Mesendoderm (in vitro differentiated cells): ENCODE results near the gene GTPBP2.

Source experiments
- DNase-seq: peaks from one replicate; pipeline ENCODE4 v3.0.0; 2013
- H2AK5ac ChIP-seq: 2 replicates; pipeline ENCODE4 v1.6.1; 2013; ENCODE audit warnings: low read length, inconsistent platforms
- H2BK120ac ChIP-seq: 2 replicates; pipeline ENCODE4 v1.6.1; 2013; ENCODE audit warnings: low read depth, mild to moderate bottlenecking, low read length, moderate library complexity, mixed read lengths
- H2BK15ac ChIP-seq: replicated peaks from 2 replicates; pipeline ENCODE4 v1.6.1; 2013; ENCODE audit warnings: low read depth, mild to moderate bottlenecking, moderate library complexity
- H2BK5ac ChIP-seq: 2 replicates; pipeline ENCODE4 v1.6.1; 2013; ENCODE audit warnings: low read length, inconsistent platforms
- H3K18ac ChIP-seq: 2 replicates; pipeline ENCODE4 v1.6.1; 2013; ENCODE audit warnings: mild to moderate bottlenecking, low read length, mixed read lengths
- H3K23ac ChIP-seq: one replicate; pipeline ENCODE4 v1.6.1; 2013; ENCODE audit warnings: low read length
- H3K27ac ChIP-seq: 2 replicates; pipeline ENCODE4 v1.5.1; 2013; ENCODE audit warnings: low read depth, mild to moderate bottlenecking, inconsistent platforms, low read length, moderate library complexity
- H3K27me3 ChIP-seq: 2 replicates; pipeline ENCODE4 v1.6.1; 2013; ENCODE audit warnings: low read length, control low read depth, mild to moderate bottlenecking, inconsistent platforms; ENCODE audit not compliant: insufficient read depth, poor library complexity
- H3K36me3 ChIP-seq: 2 replicates; pipeline ENCODE4 v1.6.1; 2013; ENCODE audit warnings: low read length, inconsistent platforms; ENCODE audit not compliant: control insufficient read depth, insufficient read depth
- H3K4ac ChIP-seq: one replicate; pipeline ENCODE4 v1.6.1; 2013; ENCODE audit warnings: low read depth, mild to moderate bottlenecking, low read length, moderate library complexity
- H3K4me1 ChIP-seq: 2 replicates; pipeline ENCODE4 v1.6.1; 2013; ENCODE audit warnings: low read depth, low read length, inconsistent platforms; ENCODE audit not compliant: control insufficient read depth
- H3K4me2 ChIP-seq: 2 replicates; pipeline ENCODE4 v1.6.1; 2013; ENCODE audit warnings: low read length
- H3K4me3 ChIP-seq: 2 replicates; pipeline ENCODE4 v1.5.1; 2013; ENCODE audit warnings: mild to moderate bottlenecking, low read length
- H3K56ac ChIP-seq: one replicate; pipeline ENCODE4 v1.6.1; 2013; ENCODE audit warnings: low read length
- H3K79me1 ChIP-seq: 2 replicates; pipeline ENCODE4 v1.6.1; 2013; ENCODE audit warnings: low read length, inconsistent platforms
- H3K79me2 ChIP-seq: 2 replicates; pipeline ENCODE4 v1.6.1; 2013; ENCODE audit warnings: mild to moderate bottlenecking, low read length; ENCODE audit not compliant: control insufficient read depth, insufficient read depth
- H3K9ac ChIP-seq: 2 replicates; pipeline ENCODE4 v1.6.1; 2013; ENCODE audit warnings: low read length, inconsistent platforms
- H4K5ac ChIP-seq: one replicate; pipeline ENCODE4 v1.6.1; 2013; ENCODE audit warnings: low read length
- H4K8ac ChIP-seq: one replicate; pipeline ENCODE4 v1.6.1; 2013; ENCODE audit warnings: low read depth, mild to moderate bottlenecking, control low read depth, low read length, moderate library complexity
- WGBS: extraction: QIAGEN DNeasy Blood & Tissue Kit; methylation state at CpG from one replicate; pipeline ENCODE4 v1.1.7; 2013; ENCODE audit warnings: low lambda C conversion rate, missing lambda C conversion rate; ENCODE audit not compliant: insufficient coverage; ENCODE audit errors: extremely low coverage; 5-methylcytosine and 5-hydroxymethylcytosine counted together

Gene GTPBP2

DNA sequence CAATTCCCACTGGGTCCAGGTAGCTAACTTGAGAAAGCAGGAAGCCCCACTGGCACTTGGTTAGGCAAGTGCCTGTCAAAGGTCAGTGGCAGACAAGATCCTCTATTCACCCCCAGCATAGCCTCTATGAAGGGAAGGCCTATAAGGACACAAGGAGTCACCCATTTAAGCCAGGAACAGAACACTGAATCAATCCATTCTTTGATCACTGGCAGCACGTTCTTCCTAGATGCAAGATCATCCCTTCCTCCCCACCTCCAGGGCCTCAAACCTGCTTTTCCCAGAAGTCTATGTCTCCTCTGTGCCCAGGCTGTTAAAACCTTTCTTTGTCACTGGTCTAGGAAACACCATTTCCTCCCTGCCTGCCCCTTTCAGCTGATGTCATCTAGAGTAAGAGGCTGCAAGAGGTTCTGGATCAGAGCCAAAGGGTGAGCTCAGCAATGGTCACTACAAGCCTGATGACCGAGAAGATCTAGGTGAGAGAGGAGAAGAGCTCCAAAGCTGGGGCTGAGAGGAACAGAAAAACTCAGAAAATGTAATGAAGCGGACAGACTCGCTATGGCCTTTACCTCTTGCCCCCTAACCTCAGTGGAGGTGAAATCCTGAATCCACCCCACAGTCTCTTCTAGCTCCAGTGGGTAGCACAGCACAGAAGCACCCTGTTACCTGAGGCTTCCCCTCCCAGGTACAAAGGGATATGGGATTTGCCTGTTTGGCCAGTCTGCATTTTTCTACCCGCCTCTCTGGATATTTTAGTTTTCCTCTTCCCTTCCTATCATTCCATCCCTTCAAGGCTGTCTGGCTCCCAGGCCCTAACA is 1.8 kb downstream of the GTPBP2 start:
- no peak overlapping the region for H3K27ac ChIP-seq

DNA sequence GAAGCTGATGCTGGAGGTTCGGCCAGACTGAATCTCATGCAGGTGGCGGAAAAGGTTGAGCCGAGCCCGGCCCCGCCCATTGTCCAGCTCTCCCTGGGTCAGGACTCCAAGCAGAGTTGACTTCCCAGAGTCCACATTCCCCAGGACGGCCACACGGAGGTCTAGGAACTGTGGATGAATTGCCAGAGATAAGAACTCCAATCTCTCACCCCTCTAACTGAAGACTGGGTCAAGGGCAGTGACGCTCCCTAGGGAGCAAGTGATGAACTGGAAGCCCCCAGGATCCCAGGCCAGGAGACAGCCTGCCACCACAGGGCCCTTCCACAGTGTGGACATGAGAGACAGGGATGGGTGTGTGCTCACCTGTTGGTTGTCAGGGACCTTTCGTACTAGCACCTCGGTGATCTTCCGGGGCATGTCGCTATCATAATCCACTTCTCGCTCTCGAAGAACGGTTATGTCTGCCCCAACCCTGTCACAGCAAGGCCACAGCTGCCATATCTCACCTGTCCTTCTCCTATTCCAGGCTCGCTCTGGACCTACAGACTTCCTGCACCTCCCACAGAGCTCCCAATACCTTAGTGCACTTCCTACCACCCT is 3.6 kb downstream of the GTPBP2 start:
- H3K56ac ChIP-seq, result no peak overlapping the region
- peaks cover 17% of the 10 kb centered on the region for H3K79me1 ChIP-seq
- no peak overlapping the region for H3K4me2 ChIP-seq
- no peak for DNase-seq
- H3K23ac ChIP-seq, result no peak overlapping the region
- H4K8ac ChIP-seq, result no peak overlapping the region
- WGBS, result no CpG with 5 or more reads among the region's 16 CpGs
- no peak overlapping the region for H3K18ac ChIP-seq
- H3K4me3 ChIP-seq, result no peak overlapping the region
- peaks cover 3% of the 10 kb centered on the region for H3K4me1 ChIP-seq
- no peak overlapping the region for H2BK15ac ChIP-seq
- H3K36me3 ChIP-seq, result peaks cover 34% of the 10 kb centered on the region
- no peak overlapping the region for H2BK120ac ChIP-seq
- no peak overlapping the region for H3K4ac ChIP-seq
- H3K27me3 ChIP-seq, result no peaks in the 10 kb centered on the region
- no peak overlapping the region for H2BK5ac ChIP-seq
- H3K9ac ChIP-seq, result no peak overlapping the region
- peaks cover 12% of the 10 kb centered on the region for H3K79me2 ChIP-seq
- no peak overlapping the region for H4K5ac ChIP-seq
- no peak overlapping the region for H3K27ac ChIP-seq
- no peak overlapping the region for H2AK5ac ChIP-seq

More for the DNA sequence above, 1.8 kb downstream of the GTPBP2 start:
- Histone ChIP-seq H3K79me2 (peaks cover 12% of the 10 kb centered on the region), H2AK5ac (no peak overlapping the region), H3K4me1 (peaks cover 3% of the 10 kb centered on the region), H3K4me3 (no peak overlapping the region), H4K5ac (no peak overlapping the region), H3K18ac (no peak overlapping the region), H3K56ac (no peak overlapping the region), H3K4me2 (no peak overlapping the region), H4K8ac (no peak overlapping the region), H3K4ac (no peak overlapping the region), H3K36me3 (peaks cover 21% of the 10 kb centered on the region), H3K23ac (no peak overlapping the region), H2BK120ac (no peak overlapping the region), H2BK15ac (no peak overlapping the region), H2BK5ac (no peak overlapping the region), H3K79me1 (peaks cover 17% of the 10 kb centered on the region), H3K9ac (peak overlapping the region; percentile 25), H3K27me3 (no peaks in the 10 kb centered on the region)
- peak; percentile 51 for DNase-seq
- no CpG with 5 or more reads among the region's 5 CpGs for WGBS

DNA sequence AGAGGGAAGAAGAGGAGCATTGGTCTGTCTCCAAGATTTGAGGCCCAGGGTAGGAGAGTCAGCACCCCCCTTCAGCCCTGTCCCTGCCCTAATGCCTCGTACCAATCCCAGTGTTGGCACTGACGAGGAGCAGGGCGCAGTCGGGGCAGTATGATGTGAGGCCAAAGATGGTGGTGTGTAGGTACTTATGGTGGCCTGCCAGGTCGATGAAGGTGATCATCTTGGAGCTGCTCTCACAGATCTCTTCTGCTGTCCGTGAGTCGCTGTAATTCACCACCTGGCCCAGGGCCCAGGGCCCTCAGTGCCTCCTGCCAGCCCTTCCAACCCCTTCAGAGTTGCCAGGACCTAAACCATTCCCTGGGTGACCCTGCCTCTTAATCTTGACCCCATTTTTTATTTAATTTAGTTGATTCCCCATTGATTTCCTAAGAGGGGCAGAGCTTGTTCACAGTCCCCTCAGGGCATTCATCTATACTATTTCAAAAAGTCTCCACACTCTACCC is 4.2 kb downstream of the GTPBP2 start:
- Histone ChIP-seq H3K36me3 (peaks cover 35% of the 10 kb centered on the region), H3K79me1 (peaks cover 17% of the 10 kb centered on the region), H3K56ac (no peak overlapping the region), H2BK5ac (no peak overlapping the region), H2AK5ac (no peak overlapping the region), H3K4me3 (no peak overlapping the region), H3K18ac (no peak overlapping the region), H3K79me2 (peaks cover 12% of the 10 kb centered on the region), H3K27ac (no peak overlapping the region), H3K4me2 (no peak overlapping the region), H3K9ac (no peak overlapping the region), H3K4me1 (no peaks in the 10 kb centered on the region), H3K23ac (no peak overlapping the region), H4K5ac (no peak overlapping the region), H4K8ac (no peak overlapping the region), H3K4ac (no peak overlapping the region), H2BK120ac (no peak overlapping the region), H3K27me3 (no peaks in the 10 kb centered on the region), H2BK15ac (no peak overlapping the region)
- WGBS, result no CpG with 5 or more reads among the region's 7 CpGs
- DNase-seq, result no peak

DNA sequence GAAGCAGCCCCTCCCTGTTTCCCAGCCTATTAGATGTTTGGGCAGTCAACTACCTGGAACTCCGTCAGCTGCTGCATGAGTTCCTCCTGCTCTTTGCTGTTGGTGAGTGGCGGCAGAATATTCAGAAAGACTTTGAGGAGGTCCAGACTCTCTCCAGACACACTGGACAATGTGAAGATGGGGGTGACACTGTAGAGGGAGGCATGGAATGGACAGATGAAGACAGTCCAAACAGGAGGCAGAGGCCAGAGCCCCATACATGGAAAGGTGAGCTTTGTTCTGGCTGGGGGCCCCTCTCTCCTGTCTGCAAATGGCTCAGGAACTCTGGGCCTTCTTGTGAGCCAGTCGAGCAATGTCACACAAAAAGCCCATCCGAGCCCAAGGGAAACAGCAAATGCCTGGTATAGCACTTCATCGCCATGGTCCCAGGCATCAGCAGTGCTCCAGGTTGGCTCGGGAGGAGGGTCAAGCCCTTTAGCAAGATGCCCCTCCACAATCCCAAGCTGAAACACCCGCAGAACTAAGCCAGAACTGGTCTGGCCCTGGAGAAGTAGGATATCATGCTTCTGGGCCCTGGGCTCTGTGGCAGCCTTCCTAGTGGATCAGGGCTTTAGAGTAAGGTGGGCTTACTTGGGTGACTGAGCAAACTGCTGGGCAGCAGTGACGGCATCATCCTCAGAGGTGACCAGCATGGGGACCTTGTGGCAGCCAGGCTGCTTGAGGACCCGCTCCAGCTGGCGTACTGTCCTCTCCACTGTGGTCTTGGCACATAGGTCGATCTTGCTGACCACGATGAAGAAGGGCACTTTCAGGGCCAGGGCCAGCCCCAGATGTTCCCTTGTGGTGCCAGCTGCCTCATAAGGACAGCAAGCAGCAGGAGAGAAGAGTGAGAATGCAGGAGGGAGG is 4.9 kb downstream of the GTPBP2 start:
- H3K36me3 ChIP-seq, result peaks cover 35% of the 10 kb centered on the region
- DNase-seq, result no peak
- no peak overlapping the region for H3K4ac ChIP-seq
- no peak overlapping the region for H3K23ac ChIP-seq
- H2AK5ac ChIP-seq, result no peak overlapping the region
- no peak overlapping the region for H3K18ac ChIP-seq
- no peak overlapping the region for H2BK15ac ChIP-seq
- H3K56ac ChIP-seq, result no peak overlapping the region
- no peaks in the 10 kb centered on the region for H3K27me3 ChIP-seq
- H3K9ac ChIP-seq, result no peak overlapping the region
- no CpG with 5 or more reads among the region's 12 CpGs for WGBS
- no peak overlapping the region for H4K5ac ChIP-seq
- no peak overlapping the region for H3K4me3 ChIP-seq
- no peak overlapping the region for H2BK120ac ChIP-seq
- no peak overlapping the region for H2BK5ac ChIP-seq
- H3K79me2 ChIP-seq, result peaks cover 12% of the 10 kb centered on the region
- H3K4me1 ChIP-seq, result no peaks in the 10 kb centered on the region
- peaks cover 17% of the 10 kb centered on the region for H3K79me1 ChIP-seq
- H3K4me2 ChIP-seq, result no peak overlapping the region
- no peak overlapping the region for H3K27ac ChIP-seq
- no peak overlapping the region for H4K8ac ChIP-seq

DNA sequence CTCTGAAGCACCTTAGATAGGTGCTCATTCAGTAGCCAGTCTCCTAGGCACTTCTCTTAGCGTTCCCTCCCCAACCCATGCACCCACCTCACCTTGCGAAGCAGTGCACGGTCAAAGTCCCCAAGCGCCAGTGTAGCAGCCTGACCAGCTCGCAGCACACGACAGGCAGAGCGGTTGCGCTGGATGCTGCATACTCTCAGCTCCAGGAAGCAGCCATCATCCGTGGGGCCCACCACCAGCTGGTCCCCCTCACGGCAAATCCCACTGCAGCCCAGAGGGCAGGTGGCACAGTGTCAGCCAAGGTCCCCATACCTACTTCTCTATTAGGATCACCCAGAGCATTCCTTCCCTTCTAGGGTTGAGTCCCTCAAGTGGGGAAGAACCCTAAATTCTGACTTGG is 6.5 kb downstream of the GTPBP2 start:
- no peak overlapping the region for H2AK5ac ChIP-seq
- peaks cover 7% of the 10 kb centered on the region for H3K79me2 ChIP-seq
- no peak overlapping the region for H3K4me2 ChIP-seq
- no peak overlapping the region for H2BK5ac ChIP-seq
- H3K56ac ChIP-seq, result no peak overlapping the region
- peaks cover 12% of the 10 kb centered on the region for H3K79me1 ChIP-seq
- no peak overlapping the region for H3K4ac ChIP-seq
- H3K36me3 ChIP-seq, result peaks cover 35% of the 10 kb centered on the region
- no peak overlapping the region for H3K27ac ChIP-seq
- WGBS, result no CpG with 5 or more reads among the region's 10 CpGs
- H4K5ac ChIP-seq, result no peak overlapping the region
- H3K18ac ChIP-seq, result no peak overlapping the region
- no peak overlapping the region for H2BK15ac ChIP-seq
- H3K23ac ChIP-seq, result no peak overlapping the region
- no peaks in the 10 kb centered on the region for H3K4me1 ChIP-seq
- H3K27me3 ChIP-seq, result no peaks in the 10 kb centered on the region
- no peak for DNase-seq
- H3K9ac ChIP-seq, result no peak overlapping the region
- no peak overlapping the region for H2BK120ac ChIP-seq
- no peak overlapping the region for H4K8ac ChIP-seq
- H3K4me3 ChIP-seq, result no peak overlapping the region
